ENCODE results near the gene EPB41L4A.

GRCh38 chr5:112415552-112415951 is 3.5 kb downstream of the EPB41L4A start:
- TF ChIP-seq CTCF (IDR thresholded peaks at IDR 0.05; ENCODE audit: insufficient read depth, low read length) (no peak), POLR2AphosphoS5 (IDR thresholded peaks at IDR 0.05; ENCODE audit: low read depth) (no peak), REST (IDR thresholded peaks at IDR 0.05; ENCODE audit: insufficient replicate concordance, low read depth) (no peak), SPI1 (IDR thresholded peaks at IDR 0.05; ENCODE audit: borderline replicate concordance, low read depth) (no peak)

All from HL-60 (cell line).